Hepatocyte (in vitro differentiated cells): ENCODE measurements around the gene GLI2. TPM values are rescaled to one million over a fixed set of nuclear protein-coding genes. Genes with fewer than 3 reads are reported as not detected.

Source experiments
- DNase-seq: peaks from one replicate; pipeline ENCODE4 v3.0.0-alpha.2; 2016; ENCODE audit warnings: low spot score
- H2AFZ ChIP-seq: fragments of 200-600 bp; sonication (generic); 2 replicates; pipeline ENCODE4 v1.6.0; 2016; ENCODE audit warnings: antibody characterized with exemption, mild to moderate bottlenecking
- H3K27ac ChIP-seq: fragments of 200-600 bp; sonication (generic); 2 replicates; pipeline ENCODE4 v1.5.1; 2016; ENCODE audit warnings: mild to moderate bottlenecking
- H3K27me3 ChIP-seq: fragments of 200-600 bp; sonication (generic); 2 replicates; pipeline ENCODE4 v1.6.1; 2016
- H3K36me3 ChIP-seq: fragments of 200-600 bp; sonication (generic); replicated peaks from 2 replicates; pipeline ENCODE4 v1.5.1; 2016; ENCODE audit warnings: low read depth; ENCODE audit not compliant: insufficient read depth
- H3K4me1 ChIP-seq: fragments of 200-600 bp; sonication (generic); 2 replicates; pipeline ENCODE4 v1.5.1; 2016; ENCODE audit warnings: mild to moderate bottlenecking, moderate library complexity; ENCODE audit not compliant: insufficient read depth
- H3K4me2 ChIP-seq: fragments of 200-600 bp; sonication (generic); 2 replicates; pipeline ENCODE4 v1.6.0; 2016
- H3K4me3 ChIP-seq: fragments of 200-600 bp; sonication (generic); 2 replicates; pipeline ENCODE4 v1.5.1; 2016; ENCODE audit warnings: mild to moderate bottlenecking
- H3K79me2 ChIP-seq: fragments of 200-600 bp; sonication (generic); 2 replicates; pipeline ENCODE4 v1.6.0; 2017; ENCODE audit warnings: mild to moderate bottlenecking
- H3K9me2 ChIP-seq: fragments of 200-600 bp; sonication (generic); replicated peaks from 2 replicates; pipeline ENCODE4 v1.6.0; 2017; ENCODE audit warnings: mild to moderate bottlenecking; ENCODE audit not compliant: insufficient read depth
- H3K9me3 ChIP-seq: fragments of 200-600 bp; sonication (generic); 2 replicates; pipeline ENCODE4 v1.5.1; 2016; ENCODE audit warnings: low read depth, mild to moderate bottlenecking
- H4K20me1 ChIP-seq: fragments of 200-600 bp; sonication (generic); 2 replicates; pipeline ENCODE4 v1.6.0; 2016; ENCODE audit warnings: mild to moderate bottlenecking; ENCODE audit not compliant: insufficient read depth, poor library complexity, severe bottlenecking
- CTCF ChIP-seq: fragments of 200-600 bp; sonication (generic); IDR thresholded peaks from 2 replicates; pipeline ENCODE4 v1.5.1; 2016; ENCODE audit warnings: antibody characterized with exemption, mild to moderate bottlenecking; ENCODE audit not compliant: poor library complexity
- EZH2 ChIP-seq: fragments of 200-600 bp; sonication (generic); IDR thresholded peaks from 2 replicates; pipeline ENCODE4 v1.6.1; 2016; ENCODE audit warnings: antibody characterized with exemption, mild to moderate bottlenecking, borderline replicate concordance
- EZH2phosphoT487 ChIP-seq: fragments of 200-600 bp; sonication (generic); IDR thresholded peaks from one replicate; pipeline ENCODE4 v1.6.1; 2018; ENCODE audit warnings: antibody characterized with exemption, mild to moderate bottlenecking, low read depth, moderate library complexity; ENCODE audit not compliant: unreplicated experiment, severe bottlenecking
- WGBS: methylation state at CpG from one replicate; pipeline ENCODE4 v1.1.6; 2016; ENCODE audit warnings: low lambda C conversion rate; ENCODE audit errors: missing lambda C conversion rate; 5-methylcytosine and 5-hydroxymethylcytosine counted together
- polyA plus RNA-seq: library from polyadenylated mRNA; unstranded; fragments of >200 nt; fragmentation: Nextera tagmentation; extraction: Ambion mirVana; gene quantifications from 2 replicates; pipeline ENCODE4 v1.2.1, GENCODE V29; 2016
- total RNA-seq: library from RNA; depleted of rRNA; stranded (reverse); fragments of >200 nt; gene quantifications from 2 replicates; pipeline ENCODE4 v1.2.3, GENCODE V29; 2014

Gene GLI2
- total and polyA plus RNA-seq, 2 experiments from 2014 or later = 5.3 to 5.8 TPM

- TF ChIP-seq EZH2 = no peak
- TF ChIP-seq CTCF = no peak
- no peak for TF ChIP-seq EZH2phosphoT487
- H2AFZ ChIP-seq = no peak overlapping the region
- H3K36me3 ChIP-seq = no peaks in the 10 kb centered on the region
- peaks cover 3% of the 10 kb centered on the region for H4K20me1 ChIP-seq
- H3K4me3 ChIP-seq = no peak overlapping the region
- H3K79me2 ChIP-seq = peaks cover 39% of the 10 kb centered on the region
- peak overlapping the region; percentile 92 for H3K27ac ChIP-seq
- peaks cover 44% of the 10 kb centered on the region for H3K4me1 ChIP-seq
- H3K4me2 ChIP-seq = peak overlapping the region; percentile 80
- 26% methylated on average over 7 of the region's 7 CpGs for WGBS
- peaks cover 68% of the 10 kb centered on the region for H3K27me3 ChIP-seq
- no peaks in the 10 kb centered on the region for H3K9me2 ChIP-seq
- H3K9me3 ChIP-seq = no peaks in the 10 kb centered on the region
- no peak for DNase-seq
These were observed 2.4 kb downstream of the GLI2 start for GRCh38 chr2:120738117-120738516.

GRCh38 chr2:120738786-120739437 is 3.2 kb downstream of the GLI2 start:
- Histone ChIP-seq H3K9me2 (no peaks in the 10 kb centered on the region), H3K27me3 (peaks cover 65% of the 10 kb centered on the region), H2AFZ (no peak overlapping the region), H3K36me3 (no peaks in the 10 kb centered on the region), H3K79me2 (peaks cover 47% of the 10 kb centered on the region), H3K4me3 (no peak overlapping the region), H3K9me3 (no peaks in the 10 kb centered on the region), H3K27ac (peak overlapping the region; percentile 92), H4K20me1 (peaks cover 3% of the 10 kb centered on the region), H3K4me1 (peaks cover 44% of the 10 kb centered on the region), H3K4me2 (peak overlapping the region; percentile 80)
- no peak for DNase-seq
- WGBS = 40% methylated on average over 10 of the region's 10 CpGs
- TF ChIP-seq EZH2phosphoT487 = no peak
- TF ChIP-seq EZH2 = no peak
- no peak for TF ChIP-seq CTCF

- Histone ChIP-seq H3K27ac (no peak overlapping the region), H3K4me1 (peaks cover 44% of the 10 kb centered on the region), H3K9me3 (no peaks in the 10 kb centered on the region), H3K9me2 (no peaks in the 10 kb centered on the region), H3K4me3 (no peak overlapping the region), H3K27me3 (peaks cover 59% of the 10 kb centered on the region), H2AFZ (no peak overlapping the region), H4K20me1 (peaks cover 3% of the 10 kb centered on the region), H3K79me2 (peaks cover 54% of the 10 kb centered on the region), H3K36me3 (no peaks in the 10 kb centered on the region), H3K4me2 (peak overlapping the region; percentile 80)
- DNase-seq = no peak
- TF ChIP-seq EZH2 (no peak), EZH2phosphoT487 (peak; percentile 27), CTCF (no peak)
- WGBS = 36% methylated on average over 8 of the region's 8 CpGs
These were observed 3.9 kb downstream of the GLI2 start for GRCh38 chr2:120739438-120740090.
